Loucy (cell line): ENCODE measurements around the gene TAF3.

Source experiments
- CTCF ChIP-seq: fragments of 200-600 bp; sonication (generic); conservative IDR thresholded peaks from 2 replicates; pipeline ENCODE4 v1.5.1; 2014; ENCODE audit warnings: mild to moderate bottlenecking, antibody characterized with exemption, low read length
- EZH2phosphoT487 ChIP-seq: fragments of 200-600 bp; IDR thresholded peaks from 2 replicates; pipeline ENCODE4 v1.6.1; 2018; ENCODE audit warnings: antibody characterized with exemption, mild to moderate bottlenecking, moderate library complexity, borderline replicate concordance

- no peak for TF ChIP-seq CTCF
- TF ChIP-seq EZH2phosphoT487, result no peak
Observed at GRCh38 chr10:8013619-8014018, 195.3 kb downstream of the TAF3 start.
